NCI-H2171 (cell line): ENCODE results near the gene CDH12.

ENCODE experiments used
- DNase-seq: peaks from one replicate; lab custom pipeline; 2025; lab: John Stamatoyannopoulos, UW

Gene CDH12

DNA sequence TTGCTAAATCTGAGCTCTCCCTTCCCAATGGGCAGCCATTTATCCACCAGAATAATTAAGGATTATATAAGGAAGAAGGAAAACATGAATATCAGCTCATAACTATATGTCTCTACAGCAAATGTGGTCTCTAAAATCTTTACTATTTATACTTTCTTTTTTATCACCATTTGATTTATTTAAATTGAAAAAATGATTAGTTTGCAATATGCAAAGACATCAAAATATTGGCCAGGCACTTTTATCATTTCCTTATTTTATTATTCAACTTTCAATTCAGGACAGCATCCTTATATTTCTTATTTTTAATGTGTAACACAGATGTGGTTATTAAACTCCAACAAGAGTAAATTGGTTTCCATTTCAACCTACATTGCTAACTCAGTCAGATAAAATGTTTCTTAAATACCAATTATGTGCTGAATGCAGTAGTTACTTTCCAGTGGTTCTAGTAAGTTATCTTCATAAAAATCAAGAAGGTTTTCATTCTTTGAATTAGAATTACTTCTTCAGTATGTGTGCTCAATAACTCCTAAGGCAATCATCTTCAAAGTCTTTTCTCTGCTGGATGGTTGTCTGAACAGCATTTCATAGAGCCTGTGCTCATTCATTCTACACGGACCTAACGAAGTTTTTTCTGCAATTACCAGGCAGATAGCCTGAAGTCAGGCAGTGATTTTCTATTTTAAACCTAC, 1148.0 kb downstream of the CDH12 start:
- no peak for DNase-seq

DNA sequence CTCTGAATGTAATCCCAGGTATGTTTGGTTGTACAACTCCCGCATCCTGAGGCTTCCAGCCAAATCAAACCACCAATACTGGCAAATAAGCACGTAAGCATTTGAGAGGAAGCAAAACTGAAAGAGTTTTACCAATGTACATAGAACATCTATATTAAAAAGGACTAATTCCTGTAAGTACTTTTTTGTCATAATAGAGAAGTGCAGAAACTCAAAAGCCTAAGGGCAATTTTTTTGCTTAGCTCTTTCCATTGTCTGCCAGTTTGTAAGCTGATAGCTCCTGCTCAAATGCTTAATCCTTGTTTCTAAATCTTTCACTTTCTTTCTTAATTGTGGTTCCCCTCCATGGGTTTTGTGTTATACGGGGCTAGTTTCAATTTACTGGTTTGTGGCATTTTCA, 1151.8 kb downstream of the CDH12 start:
- DNase-seq, result no peak
